Astrocyte of the cerebellum (primary cell): ENCODE results near the gene CCT2.

Source experiments
- DNase-seq: peaks from one replicate; pipeline ENCODE4 v3.0.0-alpha.2; 2011; ENCODE audit warnings: low read depth
- H3K4me3 ChIP-seq: 2 replicates; pipeline ENCODE4 v1.5.1; 2011; ENCODE audit warnings: mild to moderate bottlenecking, low read depth, low read length, moderate library complexity
- in situ Hi-C: cut with HindIII; loops from 2 replicates; pipeline ENCODE4 v1.10.0; 2017; ENCODE audit warnings: low sequenced_read_pairs
- TF ChIP-seq, protein P1 (sequence below): IDR thresholded peaks from 2 replicates; pipeline ENCODE4 v1.5.1; 2012; ENCODE audit warnings: low read length, low read depth, moderate library complexity, mild to moderate bottlenecking; ENCODE audit errors: missing control alignments

Gene CCT2

DNA sequence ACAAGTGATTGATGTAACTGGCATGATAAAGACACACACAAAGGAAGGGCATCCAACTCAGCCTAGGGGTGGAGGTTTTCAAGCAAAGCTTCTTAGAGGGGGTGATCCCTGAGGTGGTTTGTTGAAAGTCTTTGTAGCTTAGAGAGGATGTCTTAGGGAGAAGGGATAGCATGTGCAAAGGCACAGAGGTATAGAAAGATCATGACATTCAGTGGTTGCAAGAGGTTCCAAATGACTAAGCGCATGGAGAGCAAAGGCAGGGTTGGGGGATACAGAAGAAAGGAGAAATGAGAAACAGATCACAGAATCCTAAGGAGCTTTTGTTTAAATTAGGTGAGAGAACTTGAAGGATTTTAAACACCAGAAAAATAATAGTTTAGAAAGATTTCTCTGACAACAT, 5.2 kb upstream of the CCT2 start:
- DNase-seq, result no peak
- no peak overlapping the region for H3K4me3 ChIP-seq
- in situ Hi-C loops, result loop anchor here (5.0 kb wide), 1 partner anchor 178 kb away; no protein-coding TSS in a partner anchor
- TF ChIP-seq, protein P1, sequence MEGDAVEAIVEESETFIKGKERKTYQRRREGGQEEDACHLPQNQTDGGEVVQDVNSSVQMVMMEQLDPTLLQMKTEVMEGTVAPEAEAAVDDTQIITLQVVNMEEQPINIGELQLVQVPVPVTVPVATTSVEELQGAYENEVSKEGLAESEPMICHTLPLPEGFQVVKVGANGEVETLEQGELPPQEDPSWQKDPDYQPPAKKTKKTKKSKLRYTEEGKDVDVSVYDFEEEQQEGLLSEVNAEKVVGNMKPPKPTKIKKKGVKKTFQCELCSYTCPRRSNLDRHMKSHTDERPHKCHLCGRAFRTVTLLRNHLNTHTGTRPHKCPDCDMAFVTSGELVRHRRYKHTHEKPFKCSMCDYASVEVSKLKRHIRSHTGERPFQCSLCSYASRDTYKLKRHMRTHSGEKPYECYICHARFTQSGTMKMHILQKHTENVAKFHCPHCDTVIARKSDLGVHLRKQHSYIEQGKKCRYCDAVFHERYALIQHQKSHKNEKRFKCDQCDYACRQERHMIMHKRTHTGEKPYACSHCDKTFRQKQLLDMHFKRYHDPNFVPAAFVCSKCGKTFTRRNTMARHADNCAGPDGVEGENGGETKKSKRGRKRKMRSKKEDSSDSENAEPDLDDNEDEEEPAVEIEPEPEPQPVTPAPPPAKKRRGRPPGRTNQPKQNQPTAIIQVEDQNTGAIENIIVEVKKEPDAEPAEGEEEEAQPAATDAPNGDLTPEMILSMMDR, result no peak

DNA sequence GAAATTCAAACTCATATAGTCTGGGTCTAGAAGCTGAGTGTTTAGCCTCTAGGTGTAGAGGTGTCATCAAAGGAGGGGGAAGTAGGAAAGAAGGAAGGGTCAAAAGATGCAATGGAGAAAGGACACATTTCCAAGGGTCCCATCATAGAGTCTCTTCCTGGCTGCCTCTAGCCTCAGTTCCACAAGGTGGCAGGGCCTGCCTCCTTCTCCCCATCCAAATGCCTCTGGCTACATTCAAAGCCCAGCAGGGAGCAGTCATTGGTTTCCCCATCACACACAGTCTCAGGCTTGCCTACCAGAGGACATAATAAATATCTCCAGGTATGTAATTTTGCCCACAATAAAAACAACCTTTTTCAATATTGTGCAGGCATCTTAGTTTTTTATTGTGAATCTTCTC, 2.1 kb upstream of the CCT2 start:
- TF ChIP-seq, protein P1, result no peak
- H3K4me3 ChIP-seq, result no peak overlapping the region
- in situ Hi-C loops, result loop anchor here (5.0 kb wide), 1 partner anchor 181 kb away; no protein-coding TSS in a partner anchor
- DNase-seq, result no peak

DNA sequence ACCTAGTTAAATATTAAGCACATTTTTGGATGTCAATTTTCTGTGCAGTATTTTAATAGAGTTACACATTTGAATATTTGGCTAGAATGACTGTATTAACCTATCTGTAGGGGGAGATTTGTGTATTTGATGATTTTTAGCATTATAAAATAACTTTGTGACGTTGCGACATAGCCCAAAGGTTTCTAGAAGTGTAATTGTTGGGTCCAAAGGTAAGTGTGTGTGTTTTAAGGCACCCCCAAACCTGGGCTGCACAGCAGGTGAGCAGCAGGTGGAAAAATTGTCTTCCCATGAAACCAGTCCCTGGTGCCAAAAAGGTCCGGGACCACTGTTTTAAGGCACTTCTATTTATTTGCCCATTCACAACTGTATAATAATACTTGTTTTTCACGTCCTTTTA, 3.3 kb downstream of the CCT2 start:
- H3K4me3 ChIP-seq, result no peak overlapping the region
- TF ChIP-seq, protein P1, result no peak

DNA sequence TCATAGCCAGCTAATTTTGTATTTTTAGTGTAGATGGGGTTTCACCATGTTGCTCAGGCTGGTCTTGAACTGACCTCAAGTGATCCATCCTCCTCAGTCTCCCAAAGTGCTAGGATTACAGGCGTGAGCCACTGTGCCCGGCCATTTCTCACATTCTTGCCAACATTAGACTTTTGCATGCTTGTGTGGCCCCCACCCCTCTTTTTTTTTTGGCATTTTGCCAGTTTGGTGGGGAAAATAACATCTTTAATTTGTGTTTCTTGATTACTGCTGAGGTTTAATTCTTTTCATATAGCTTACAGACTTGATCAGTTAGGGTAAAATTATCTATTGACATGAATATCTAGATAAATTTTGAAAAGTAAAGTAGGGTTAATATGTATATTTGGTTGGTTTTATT, 3.8 kb downstream of the CCT2 start:
- no peak overlapping the region for H3K4me3 ChIP-seq
- DNase-seq, result no peak
- TF ChIP-seq, protein P1, result no peak
- in situ Hi-C loops, result no loop called here

More for the DNA sequence above, 3.3 kb downstream of the CCT2 start:
- no peak for DNase-seq
- in situ Hi-C loops, result no loop called here

DNA sequence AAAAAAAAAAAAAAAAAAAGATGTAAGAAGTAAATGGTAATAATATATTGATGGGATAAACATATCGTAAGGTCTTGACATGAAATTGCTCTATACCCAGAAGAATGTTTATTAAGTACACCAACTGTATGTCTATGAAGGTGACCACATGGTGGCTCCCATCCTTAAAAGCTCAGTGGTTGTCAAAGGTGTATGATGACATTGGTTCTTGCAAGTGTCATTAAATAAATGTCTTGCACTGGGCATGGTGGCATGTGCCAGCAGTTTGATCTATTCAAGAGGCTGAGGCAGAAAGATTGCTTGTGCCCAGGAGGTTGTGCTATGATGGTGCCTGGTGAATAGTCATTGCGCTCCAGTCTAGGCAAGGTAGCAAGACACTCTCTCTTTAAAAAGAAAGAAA, 10.4 kb downstream of the CCT2 start:
- in situ Hi-C loops, result no loop called here
- no peak for DNase-seq
- TF ChIP-seq, protein P1, result no peak
- no peak overlapping the region for H3K4me3 ChIP-seq

DNA sequence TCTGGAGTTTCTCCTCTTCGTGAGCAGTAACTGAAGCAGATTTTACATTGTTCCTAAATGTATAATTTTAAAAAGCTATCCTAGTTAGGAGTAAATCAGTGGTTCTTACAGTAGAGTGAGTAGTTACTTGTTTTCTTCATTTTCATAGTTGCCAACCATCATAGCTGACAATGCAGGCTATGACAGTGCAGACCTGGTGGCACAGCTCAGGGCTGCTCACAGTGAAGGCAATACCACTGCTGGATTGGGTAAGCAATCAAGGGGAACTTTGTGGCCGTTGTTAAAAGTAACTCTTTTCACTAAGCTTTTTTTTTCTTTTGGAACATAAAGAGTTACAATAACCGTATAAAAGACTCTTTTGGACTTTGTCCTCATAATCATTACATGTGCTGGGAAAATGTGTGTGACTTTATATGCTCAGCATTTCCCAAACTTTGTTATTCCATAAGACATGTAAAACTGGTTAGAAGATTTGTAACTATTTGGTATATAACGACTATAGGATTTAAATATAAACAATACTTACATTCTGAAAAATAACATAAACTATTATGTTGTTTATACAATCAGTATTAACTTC, 13.0 kb downstream of the CCT2 start:
- in situ Hi-C loops, result no loop called here
- TF ChIP-seq, protein P1, result no peak
- no peak overlapping the region for H3K4me3 ChIP-seq
- DNase-seq, result no peak

DNA sequence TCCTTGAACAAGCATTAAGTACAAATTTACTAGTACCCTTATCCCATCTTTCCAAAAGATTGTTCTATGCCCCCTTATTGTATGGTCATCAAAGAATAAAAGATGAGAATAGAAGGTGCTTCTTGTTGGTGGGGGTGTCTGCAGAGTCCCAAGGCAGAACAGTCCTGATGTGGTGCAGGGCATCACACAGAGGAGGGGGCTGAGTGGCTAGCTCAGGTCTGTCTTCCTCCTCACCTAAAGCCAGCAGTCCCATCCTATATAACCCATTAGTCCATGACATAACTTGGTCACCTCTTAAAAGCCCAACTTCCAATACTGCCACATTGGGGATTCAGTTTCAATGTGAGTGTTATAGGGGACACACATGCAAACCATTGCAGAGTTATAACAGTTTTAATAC, 15.5 kb downstream of the CCT2 start:
- in situ Hi-C loops, result no loop called here
- DNase-seq, result no peak
- TF ChIP-seq, protein P1, result no peak
- H3K4me3 ChIP-seq, result no peak overlapping the region
